Measurements from ENCODE around the gene KDM1B. TPM values are rescaled to one million over a fixed set of nuclear protein-coding genes. Genes with fewer than 3 reads are reported as not detected.

The KDM1B gene
- total and polyA plus RNA-seq, 4 donors, result 29.2 to 40.7 (median 33.8) TPM

- Histone ChIP-seq H3K27ac (ENCODE audit: low read depth, low read length) (no peak overlapping the region), H3K36me3 (ENCODE audit: control insufficient read depth, insufficient read depth, low read length) (peaks cover 8% of the 10 kb centered on the region), H3K4me3 (ENCODE audit: low read depth, low read length) (peak overlapping the region; percentile 80), H3K4me1 (ENCODE audit: control insufficient read depth, insufficient read depth, low read length) (peaks cover 7% of the 10 kb centered on the region), H3K9me3 (ENCODE audit: control insufficient read depth, insufficient read depth, low read length) (peaks cover 4% of the 10 kb centered on the region), H3K27me3 (ENCODE audit: control insufficient read depth, insufficient read depth, low read length) (no peaks in the 10 kb centered on the region)
- 0% methylated on average over 5 of the region's 18 CpGs for WGBS (ENCODE audit: insufficient coverage)
- DNase-seq (ENCODE audit: low read depth in 4 of 6, low spot score in 6 of 6), result peak in 2 of 6 donors; percentile 13 to 23
These were observed 107.6 kb downstream of the KDM1B start for GRCh38 chr6:18262702-18263417.

- H3K27me3 ChIP-seq (ENCODE audit: control insufficient read depth, insufficient read depth, low read length), result no peaks in the 10 kb centered on the region
- H3K36me3 ChIP-seq (ENCODE audit: control insufficient read depth, insufficient read depth, low read length), result peaks cover 8% of the 10 kb centered on the region
- peaks cover 7% of the 10 kb centered on the region for H3K4me1 ChIP-seq (ENCODE audit: control insufficient read depth, insufficient read depth, low read length)
- H3K4me3 ChIP-seq (ENCODE audit: low read depth, low read length), result peak overlapping the region; percentile 80
- peak in 4 of 6 donors; percentile 14 to 61 (median 38) for DNase-seq (ENCODE audit: low read depth in 4 of 6, low spot score in 6 of 6)
- 0% methylated on average over 50 of the region's 50 CpGs for WGBS (ENCODE audit: insufficient coverage)
- peaks cover 4% of the 10 kb centered on the region for H3K9me3 ChIP-seq (ENCODE audit: control insufficient read depth, insufficient read depth, low read length)
- H3K27ac ChIP-seq (ENCODE audit: low read depth, low read length), result peak overlapping the region; percentile 67
These were observed 108.4 kb downstream of the KDM1B start for GRCh38 chr6:18263418-18264218.

GRCh38 chr6:18264219-18264922 is 109.1 kb downstream of the KDM1B start, which contains the start of gene DEK:
Gene DEK (minus strand): TSS chr6:18264530. CDS start chr6:18263987, 543 bp downstream.
- under 1% methylated on average over 113 of the region's 113 CpGs for WGBS (ENCODE audit: insufficient coverage)
- DNase-seq (ENCODE audit: low read depth in 4 of 6, low spot score in 6 of 6), result peak; percentile 70 to 97 (median 84)
- H3K4me1 ChIP-seq (ENCODE audit: control insufficient read depth, insufficient read depth, low read length), result peaks cover 7% of the 10 kb centered on the region
- H3K9me3 ChIP-seq (ENCODE audit: control insufficient read depth, insufficient read depth, low read length), result peaks cover 4% of the 10 kb centered on the region
- H3K36me3 ChIP-seq (ENCODE audit: control insufficient read depth, insufficient read depth, low read length), result peaks cover 8% of the 10 kb centered on the region
- peak within 1 kb of the TSS; percentile 81 for H3K27ac ChIP-seq (ENCODE audit: low read depth, low read length)
- H3K27me3 ChIP-seq (ENCODE audit: control insufficient read depth, insufficient read depth, low read length), result no peaks in the 10 kb centered on the region
- peak within 1 kb of the TSS; percentile 80 for H3K4me3 ChIP-seq (ENCODE audit: low read depth, low read length)

GRCh38 chr6:18264923-18265377 is 109.7 kb downstream of the KDM1B start:
- peaks cover 7% of the 10 kb centered on the region for H3K4me1 ChIP-seq (ENCODE audit: control insufficient read depth, insufficient read depth, low read length)
- DNase-seq (ENCODE audit: low read depth in 4 of 6, low spot score in 6 of 6), result no peak
- peak overlapping the region; percentile 81 for H3K27ac ChIP-seq (ENCODE audit: low read depth, low read length)
- H3K36me3 ChIP-seq (ENCODE audit: control insufficient read depth, insufficient read depth, low read length), result peaks cover 8% of the 10 kb centered on the region
- WGBS (ENCODE audit: insufficient coverage), result 0% methylated on average over 6 of the region's 11 CpGs
- H3K27me3 ChIP-seq (ENCODE audit: control insufficient read depth, insufficient read depth, low read length), result no peaks in the 10 kb centered on the region
- H3K9me3 ChIP-seq (ENCODE audit: control insufficient read depth, insufficient read depth, low read length), result peaks cover 4% of the 10 kb centered on the region
- H3K4me3 ChIP-seq (ENCODE audit: low read depth, low read length), result peak overlapping the region; percentile 59

- no peak for DNase-seq (ENCODE audit: low read depth in 4 of 6, low spot score in 6 of 6)
- Histone ChIP-seq H3K9me3 (ENCODE audit: control insufficient read depth, insufficient read depth, low read length) (peaks cover 4% of the 10 kb centered on the region), H3K4me1 (ENCODE audit: control insufficient read depth, insufficient read depth, low read length) (peaks cover 2% of the 10 kb centered on the region), H3K27me3 (ENCODE audit: control insufficient read depth, insufficient read depth, low read length) (no peaks in the 10 kb centered on the region), H3K27ac (ENCODE audit: low read depth, low read length) (no peak overlapping the region), H3K36me3 (ENCODE audit: control insufficient read depth, insufficient read depth, low read length) (peaks cover 4% of the 10 kb centered on the region), H3K4me3 (ENCODE audit: low read depth, low read length) (no peak overlapping the region)
- 100% methylated on average over 14 of the region's 14 CpGs for WGBS (ENCODE audit: insufficient coverage)
These were observed 110.7 kb downstream of the KDM1B start for GRCh38 chr6:18265787-18266522.

GRCh38 chr6:18266523-18266912 is 111.3 kb downstream of the KDM1B start:
- H3K9me3 ChIP-seq (ENCODE audit: control insufficient read depth, insufficient read depth, low read length), result peaks cover 4% of the 10 kb centered on the region
- 99% methylated on average over 9 of the region's 11 CpGs for whole genome bisulfite sequencing (ENCODE audit: insufficient coverage)

GRCh38 chr6:18268066-18268465 is 112.8 kb downstream of the KDM1B start:
- 79% methylated on average over 4 of the region's 4 CpGs for WGBS (ENCODE audit: insufficient coverage)
- Histone ChIP-seq H3K4me1 (ENCODE audit: control insufficient read depth, insufficient read depth, low read length) (no peaks in the 10 kb centered on the region), H3K9me3 (ENCODE audit: control insufficient read depth, insufficient read depth, low read length) (peaks cover 4% of the 10 kb centered on the region), H3K27ac (ENCODE audit: low read depth, low read length) (no peak overlapping the region), H3K27me3 (ENCODE audit: control insufficient read depth, insufficient read depth, low read length) (no peaks in the 10 kb centered on the region), H3K4me3 (ENCODE audit: low read depth, low read length) (no peak overlapping the region), H3K36me3 (ENCODE audit: control insufficient read depth, insufficient read depth, low read length) (no peaks in the 10 kb centered on the region)
- no peak for DNase-seq (ENCODE audit: low read depth in 4 of 6, low spot score in 6 of 6)

More at GRCh38 chr6:18266523-18266912, 111.3 kb downstream of the KDM1B start:
- DNase-seq (ENCODE audit: low read depth in 4 of 6, low spot score in 6 of 6), result no peak
- H3K36me3 ChIP-seq (ENCODE audit: control insufficient read depth, insufficient read depth, low read length), result peaks cover under 1% of the 10 kb centered on the region
- H3K4me1 ChIP-seq (ENCODE audit: control insufficient read depth, insufficient read depth, low read length), result no peaks in the 10 kb centered on the region
- no peak overlapping the region for H3K4me3 ChIP-seq (ENCODE audit: low read depth, low read length)
- no peak overlapping the region for H3K27ac ChIP-seq (ENCODE audit: low read depth, low read length)
- H3K27me3 ChIP-seq (ENCODE audit: control insufficient read depth, insufficient read depth, low read length), result no peaks in the 10 kb centered on the region

GRCh38 chr6:18269253-18269652 is 114.0 kb downstream of the KDM1B start:
- Histone ChIP-seq H3K9me3 (ENCODE audit: control insufficient read depth, insufficient read depth, low read length) (peaks cover 4% of the 10 kb centered on the region), H3K27me3 (ENCODE audit: control insufficient read depth, insufficient read depth, low read length) (no peaks in the 10 kb centered on the region), H3K4me3 (ENCODE audit: low read depth, low read length) (no peak overlapping the region), H3K36me3 (ENCODE audit: control insufficient read depth, insufficient read depth, low read length) (no peaks in the 10 kb centered on the region), H3K27ac (ENCODE audit: low read depth, low read length) (no peak overlapping the region), H3K4me1 (ENCODE audit: control insufficient read depth, insufficient read depth, low read length) (no peaks in the 10 kb centered on the region)
- DNase-seq (ENCODE audit: low read depth in 4 of 6, low spot score in 6 of 6), result no peak
- no CpG with 5 or more reads among the region's 3 CpGs for WGBS (ENCODE audit: insufficient coverage)

GRCh38 chr6:18269717-18270116 is 114.5 kb downstream of the KDM1B start:
- Histone ChIP-seq H3K4me1 (ENCODE audit: control insufficient read depth, insufficient read depth, low read length) (no peaks in the 10 kb centered on the region), H3K27ac (ENCODE audit: low read depth, low read length) (no peak overlapping the region), H3K36me3 (ENCODE audit: control insufficient read depth, insufficient read depth, low read length) (no peaks in the 10 kb centered on the region), H3K27me3 (ENCODE audit: control insufficient read depth, insufficient read depth, low read length) (no peaks in the 10 kb centered on the region), H3K9me3 (ENCODE audit: control insufficient read depth, insufficient read depth, low read length) (peaks cover 4% of the 10 kb centered on the region), H3K4me3 (ENCODE audit: low read depth, low read length) (no peak overlapping the region)
- WGBS (ENCODE audit: insufficient coverage), result 100% methylated on average over 1 of the region's 10 CpGs
- no peak for DNase-seq (ENCODE audit: low read depth in 4 of 6, low spot score in 6 of 6)

Measured in spinal cord (tissue), 10 donors.